NB4 (cell line): ENCODE results near the gene TMEM217.

Source experiments
- CTCF ChIP-seq: IDR thresholded peaks from one replicate; pipeline ENCODE4 v1.5.1; 2012; ENCODE audit warnings: low read depth, low read length
- MAX ChIP-seq: IDR thresholded peaks from 2 replicates; pipeline ENCODE4 v1.6.1; 2011; ENCODE audit warnings: low read depth, low read length
- MYC ChIP-seq: IDR thresholded peaks from 2 replicates; pipeline ENCODE4 v1.6.1; 2011; ENCODE audit warnings: low read depth, low read length
- POLR2A ChIP-seq: IDR thresholded peaks from 2 replicates; pipeline ENCODE4 v1.6.1; 2011; ENCODE audit warnings: mild to moderate bottlenecking; ENCODE audit not compliant: insufficient read length; ENCODE audit errors: extremely low read depth

- no peak for TF ChIP-seq CTCF
- TF ChIP-seq MAX = no peak
- no peak for TF ChIP-seq MYC
- TF ChIP-seq POLR2A = no peak
Measured at GRCh38 chr6:37218511-37218910, 39.4 kb downstream of the TMEM217 start.
